MM.1S (cell line): ENCODE data around the gene NCOA1.

Experiments used
- CTCF ChIP-seq: fragments of 300-600 bp; sonication (generic); IDR thresholded peaks from 2 replicates; pipeline ENCODE4 v1.5.1; 2016; ENCODE audit warnings: antibody characterized with exemption, low read length, mixed read lengths
- EZH2phosphoT487 ChIP-seq: fragments of 300-600 bp; sonication (generic); IDR thresholded peaks from 2 replicates; pipeline ENCODE4 v1.6.1; 2018; ENCODE audit warnings: antibody characterized with exemption, low read length

DNA sequence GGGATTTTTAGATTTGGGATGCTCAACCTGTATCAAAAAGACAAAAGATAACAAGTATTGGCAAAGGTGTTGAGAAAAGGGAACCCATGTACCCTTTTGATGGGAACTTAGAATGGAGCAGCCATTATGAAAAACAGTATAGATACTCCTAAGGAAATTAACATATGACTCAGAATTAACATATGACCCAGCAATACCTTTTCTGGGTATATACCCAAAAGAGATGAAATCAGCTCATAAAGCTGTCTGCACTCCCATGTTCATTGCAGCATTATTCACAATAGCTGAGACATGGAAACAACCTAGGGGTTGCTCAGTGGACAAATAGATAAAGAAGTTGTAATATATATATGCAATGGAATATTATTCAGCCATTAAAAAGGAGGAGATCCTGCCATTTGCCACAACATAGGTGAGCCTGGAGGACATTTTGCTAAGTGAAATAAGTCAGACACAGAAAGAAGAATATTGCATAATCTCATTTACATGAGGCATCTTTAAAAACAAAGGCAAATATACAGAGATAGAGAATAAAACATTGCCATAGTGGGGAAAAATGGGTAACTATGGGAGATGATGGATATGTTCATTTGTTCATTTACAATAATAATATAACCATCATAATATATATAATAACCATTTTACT is 160.1 kb downstream of the NCOA1 start:
- TF ChIP-seq CTCF (no peak), EZH2phosphoT487 (no peak)
